Measurements from ENCODE around the gene RASA3. TPM values are rescaled to one million over a fixed set of nuclear protein-coding genes. Genes with fewer than 3 reads are reported as not detected.
"Not testable (repeated sequence)": the region's sequence is repeated elsewhere in the genome, so short reads cannot be mapped to it uniquely, and the experiment has no call there.

RASA3 gene
- total and polyA plus RNA-seq, 9 of the 15 experiments (the other 6 are each of a cell fraction or from before 2014, with no cell fraction given) = 0.72 to 25.3 (median 14.4) TPM

DNA sequence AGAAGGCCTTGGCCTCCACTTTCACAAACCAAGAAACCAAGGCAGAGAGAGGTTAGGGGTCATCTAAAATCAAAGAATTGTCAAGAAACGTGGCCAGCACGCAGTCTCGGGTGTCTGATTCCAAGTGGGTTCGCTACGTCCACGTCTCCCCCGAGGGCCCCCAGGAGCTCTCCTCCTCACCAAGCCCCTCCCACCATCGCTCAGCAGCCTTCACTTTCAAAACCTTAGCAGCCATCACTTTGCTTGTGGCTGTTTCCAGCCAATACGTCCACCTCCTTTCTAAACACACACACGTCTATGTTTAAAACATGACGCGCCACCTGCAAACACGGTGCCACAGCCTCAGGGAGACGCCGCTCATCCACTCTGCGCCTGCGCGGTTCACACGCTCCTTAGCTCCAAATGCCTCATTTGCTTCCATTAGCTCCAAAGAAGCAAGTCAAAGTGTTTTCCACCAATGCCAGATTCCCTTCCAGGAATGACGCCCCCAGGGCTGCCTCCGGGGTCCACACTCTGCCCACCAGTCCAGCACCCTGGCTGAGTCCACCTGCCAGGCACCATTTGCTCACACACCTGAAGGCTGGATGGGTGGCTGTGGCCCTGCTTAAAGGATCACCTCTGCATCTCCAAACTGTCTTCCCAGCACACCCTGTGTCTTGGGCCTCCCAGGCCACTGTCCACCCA is 5.5 kb downstream of the RASA3 start:
- no peak for TF ChIP-seq ILK (tag; IDR thresholded peaks at IDR 0.05; ENCODE audit: borderline replicate concordance, low read depth)
- TF ChIP-seq, protein P1, sequence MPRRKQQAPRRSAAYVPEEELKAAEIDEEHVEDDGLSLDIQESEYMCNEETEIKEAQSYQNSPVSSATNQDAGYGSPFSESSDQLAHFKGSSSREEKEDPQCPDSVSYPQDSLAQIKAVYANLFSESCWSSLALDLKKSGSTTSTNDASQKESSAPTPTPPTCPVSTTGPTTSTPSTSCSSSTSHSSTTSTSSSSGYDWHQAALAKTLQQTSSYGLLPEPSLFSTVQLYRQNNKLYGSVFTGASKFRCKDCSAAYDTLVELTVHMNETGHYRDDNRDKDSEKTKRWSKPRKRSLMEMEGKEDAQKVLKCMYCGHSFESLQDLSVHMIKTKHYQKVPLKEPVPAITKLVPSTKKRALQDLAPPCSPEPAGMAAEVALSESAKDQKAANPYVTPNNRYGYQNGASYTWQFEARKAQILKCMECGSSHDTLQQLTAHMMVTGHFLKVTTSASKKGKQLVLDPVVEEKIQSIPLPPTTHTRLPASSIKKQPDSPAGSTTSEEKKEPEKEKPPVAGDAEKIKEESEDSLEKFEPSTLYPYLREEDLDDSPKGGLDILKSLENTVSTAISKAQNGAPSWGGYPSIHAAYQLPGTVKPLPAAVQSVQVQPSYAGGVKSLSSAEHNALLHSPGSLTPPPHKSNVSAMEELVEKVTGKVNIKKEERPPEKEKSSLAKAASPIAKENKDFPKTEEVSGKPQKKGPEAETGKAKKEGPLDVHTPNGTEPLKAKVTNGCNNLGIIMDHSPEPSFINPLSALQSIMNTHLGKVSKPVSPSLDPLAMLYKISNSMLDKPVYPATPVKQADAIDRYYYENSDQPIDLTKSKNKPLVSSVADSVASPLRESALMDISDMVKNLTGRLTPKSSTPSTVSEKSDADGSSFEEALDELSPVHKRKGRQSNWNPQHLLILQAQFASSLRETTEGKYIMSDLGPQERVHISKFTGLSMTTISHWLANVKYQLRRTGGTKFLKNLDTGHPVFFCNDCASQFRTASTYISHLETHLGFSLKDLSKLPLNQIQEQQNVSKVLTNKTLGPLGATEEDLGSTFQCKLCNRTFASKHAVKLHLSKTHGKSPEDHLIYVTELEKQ (CRISPR knock-in tag; IDR thresholded peaks at IDR 0.05) = no peak
- TF ChIP-seq ZNF398 (CRISPR knock-in tag; IDR thresholded peaks at IDR 0.05) = no peak
- TF ChIP-seq TFAM (CRISPR knock-in tag; conservative IDR thresholded peaks at IDR 0.05) = no peak
- no peak for TF ChIP-seq ZNF436 (CRISPR knock-in tag; IDR thresholded peaks at IDR 0.05)
- no peak for TF ChIP-seq CAMTA2 (CRISPR knock-in tag; conservative IDR thresholded peaks at IDR 0.05)
- FAIRE-seq = no peak

DNA sequence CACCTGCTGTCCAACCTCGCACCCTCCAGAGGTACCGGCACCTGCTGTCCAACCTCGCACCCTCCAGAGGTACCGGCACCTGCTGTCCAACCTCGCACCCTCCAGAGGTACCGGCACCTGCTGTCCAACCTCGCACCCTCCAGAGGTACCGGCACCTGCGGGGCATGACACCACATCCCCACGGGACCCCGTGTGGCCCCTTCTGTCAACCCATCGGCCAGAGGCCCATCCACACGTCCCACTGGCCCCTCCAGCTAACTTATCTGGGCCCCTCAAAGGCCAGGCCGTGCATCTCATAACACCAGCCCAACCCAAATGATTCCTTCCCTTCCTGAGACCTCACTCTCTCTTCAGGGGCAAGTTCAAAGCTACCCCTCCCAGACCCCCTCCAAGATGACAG is 6.3 kb downstream of the RASA3 start:
- H3K9ac ChIP-seq (ENCODE audit: insufficient read depth in 1 of 2, low read depth in 2 of 2, low read length in 2 of 2); H3K9me1 ChIP-seq (ENCODE audit: control insufficient read depth, insufficient read depth, low read length); DNase-seq (ENCODE audit: extremely low read depth in 1 of 4, low spot score in 3 of 4); ATAC-seq; H4K20me1 ChIP-seq (replicated peaks; ENCODE audit: control insufficient read depth, insufficient read depth, low read length); CTCF ChIA-PET (ENCODE audit: low intra/inter-chr PET ratio); H3K9me3 ChIP-seq (replicated peaks; ENCODE audit: control insufficient read depth, insufficient read depth, low read depth, low read length); BruUV-seq (replicated peaks); H3K27ac ChIP-seq (ENCODE audit: extremely low read depth, low read depth, low read length); intact Hi-C loops (cut with micrococcal nuclease); H3K27me3 ChIP-seq (ENCODE audit: control insufficient read depth in 2 of 2, insufficient read depth in 2 of 2, low read length in 2 of 2); in situ Hi-C loops (cut with MboI); H3K36me3 ChIP-seq (ENCODE audit: control insufficient read depth, insufficient read depth, low read length); FAIRE-seq; H3K4me3 ChIP-seq; H3K4me2 ChIP-seq (ENCODE audit: insufficient read depth, low read length); H2AFZ ChIP-seq (ENCODE audit: low read depth, low read length): not testable (repeated sequence)
- peaks cover 95% of the 10 kb centered on the region for H3K79me2 ChIP-seq (ENCODE audit: control insufficient read depth, insufficient read depth, low read length)
- H3K4me1 ChIP-seq (replicated peaks in 1 of 2; ENCODE audit: control insufficient read depth in 2 of 2, insufficient read depth in 2 of 2, low read length in 2 of 2) = peaks cover 42 to 84% of the 10 kb centered on the region in 2 experiments
- POLR2A ChIA-PET = interaction anchor here (0.6 to 1.6 kb wide), 3 partner anchors 13 to 55 kb away, joined by 3 to 6 read pairs (median 4); no protein-coding TSS in a partner anchor
- WGBS (ENCODE audit: insufficient coverage, low coverage, missing lambda C conversion rate) = 86% methylated on average over 2 of the region's 14 CpGs

More for the DNA sequence above, 5.5 kb downstream of the RASA3 start:
- ChIA-PET CTCF (ENCODE audit: low intra/inter-chr PET ratio) (no interaction called here), POLR2A (interaction anchor here (0.6 to 1.6 kb wide), 4 partner anchors 11 to 14 kb away, joined by 3 to 6 read pairs (median 4); no protein-coding TSS in a partner anchor)
- Histone ChIP-seq H3K27ac (ENCODE audit: extremely low read depth, low read depth, low read length) (peak overlapping the region; percentile 56; the same call in 1 of the 3 replicates), H3K4me2 (ENCODE audit: insufficient read depth, low read length) (peak overlapping the region; percentile 12; the same call in 1 of the 2 replicates), H4K20me1 (replicated peaks; ENCODE audit: control insufficient read depth, insufficient read depth, low read length) (no peaks in the 10 kb centered on the region), H3K9ac (ENCODE audit: insufficient read depth in 1 of 2, low read depth in 2 of 2, low read length in 2 of 2) (peak overlapping the region in 1 of 2 experiments; percentile 65; a peak in 2 of 4 replicates), H3K4me3 (no peak overlapping the region), H3K36me3 (ENCODE audit: control insufficient read depth, insufficient read depth, low read length) (no peaks in the 10 kb centered on the region), H2AFZ (ENCODE audit: low read depth, low read length) (no peak overlapping the region), H3K79me2 (ENCODE audit: control insufficient read depth, insufficient read depth, low read length) (peaks cover 96% of the 10 kb centered on the region), H3K4me1 (replicated peaks in 1 of 2; ENCODE audit: control insufficient read depth in 2 of 2, insufficient read depth in 2 of 2, low read length in 2 of 2) (peaks cover 34 to 84% of the 10 kb centered on the region in 2 experiments), H3K9me1 (ENCODE audit: control insufficient read depth, insufficient read depth, low read length) (no peaks in the 10 kb centered on the region), H3K27me3 (ENCODE audit: control insufficient read depth in 2 of 2, insufficient read depth in 2 of 2, low read length in 2 of 2) (no peaks in the 10 kb centered on the region), H3K9me3 (replicated peaks; ENCODE audit: control insufficient read depth, insufficient read depth, low read depth, low read length) (no peaks in the 10 kb centered on the region)
- ATAC-seq (no peak), DNase-seq (ENCODE audit: extremely low read depth in 1 of 4, low spot score in 3 of 4) (no peak)
- in situ Hi-C loops (cut with MboI) = no loop called here
- 61% methylated on average over 17 of the region's 21 CpGs for WGBS (ENCODE audit: insufficient coverage, low coverage, missing lambda C conversion rate)
- no TSS peak for BruUV-seq (replicated peaks)
- intact Hi-C loops (cut with micrococcal nuclease) = no loop called here

Data from K562 (cell line).